ENCODE measurements around the gene GPR21.

DNA sequence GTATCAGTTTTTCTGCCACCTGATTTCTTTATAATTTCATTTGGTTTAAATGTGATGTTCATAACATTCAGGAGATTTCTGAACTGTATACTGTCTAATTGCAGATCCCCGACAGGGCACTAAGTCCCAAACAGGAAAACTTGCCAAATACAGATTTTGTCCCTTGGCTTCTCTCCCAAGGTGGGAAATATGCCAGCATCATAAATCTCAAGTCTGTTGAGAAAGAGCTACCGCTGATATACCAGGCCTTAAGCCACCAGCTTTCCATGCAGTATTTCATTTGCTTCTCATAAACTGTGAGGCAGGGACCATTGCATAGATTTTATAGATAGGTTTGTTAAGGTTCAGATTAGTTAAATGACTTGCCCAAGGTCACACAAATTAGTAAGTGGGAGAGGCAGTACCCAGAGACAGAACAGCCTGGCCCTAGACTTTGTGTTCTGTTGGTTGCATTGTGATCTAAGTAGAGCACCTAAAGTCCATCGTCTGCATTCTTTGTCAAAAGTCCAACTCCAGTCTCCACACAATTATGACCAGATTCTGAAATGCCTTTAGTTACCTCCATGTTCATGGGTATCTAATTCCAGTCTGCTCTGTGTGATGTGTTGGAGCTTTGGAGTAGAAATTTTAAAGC is 16.2 kb downstream of the GPR21 start:
- no peak for TF ChIP-seq POLR2A (IDR thresholded peaks at IDR 0.05; ENCODE audit: low read depth, low read length)
- TF ChIP-seq POLR2AphosphoS5 (IDR thresholded peaks at IDR 0.05; ENCODE audit: low read depth, low read length): no peak

Data from GM12892 (cell line).